ENCODE results near the gene ABI3BP.

The ABI3BP gene

GRCh38 chr3:100779480-100779879, 213.7 kb downstream of the ABI3BP start:
- TF ChIP-seq ZFX (IDR thresholded peaks at IDR 0.05) (no peak), CTCF (conservative IDR thresholded peaks at IDR 0.05) (no peak)
- H3K27ac ChIP-seq: no peak overlapping the region

- no peak overlapping the region for H3K27ac ChIP-seq
- TF ChIP-seq CTCF (conservative IDR thresholded peaks at IDR 0.05): no peak
- no peak for TF ChIP-seq ZFX (IDR thresholded peaks at IDR 0.05)
These were observed 215.9 kb downstream of the ABI3BP start for GRCh38 chr3:100777271-100777670.

GRCh38 chr3:100776746-100777145, 216.5 kb downstream of the ABI3BP start:
- H3K27ac ChIP-seq: no peak overlapping the region
- TF ChIP-seq CTCF (conservative IDR thresholded peaks at IDR 0.05) (no peak; the same call in 1 of the 2 replicates), ZFX (IDR thresholded peaks at IDR 0.05) (no peak)

GRCh38 chr3:100776097-100776729, 217.0 kb downstream of the ABI3BP start:
- H3K27ac ChIP-seq: no peak overlapping the region

GRCh38 chr3:100775669-100776068, 217.6 kb downstream of the ABI3BP start:
- H3K27ac ChIP-seq: no peak overlapping the region
- TF ChIP-seq CTCF (conservative IDR thresholded peaks at IDR 0.05) (no peak), ZFX (IDR thresholded peaks at IDR 0.05) (no peak)

More at GRCh38 chr3:100776097-100776729, 217.0 kb downstream of the ABI3BP start:
- TF ChIP-seq CTCF (conservative IDR thresholded peaks at IDR 0.05): no peak
- no peak for TF ChIP-seq ZFX (IDR thresholded peaks at IDR 0.05)

- TF ChIP-seq ZFX (IDR thresholded peaks at IDR 0.05): no peak
- no peak for TF ChIP-seq CTCF (conservative IDR thresholded peaks at IDR 0.05)
- no peak overlapping the region for H3K27ac ChIP-seq
These were observed 218.0 kb downstream of the ABI3BP start for GRCh38 chr3:100775226-100775625.

GRCh38 chr3:100769693-100770092, 223.5 kb downstream of the ABI3BP start:
- no peak overlapping the region for H3K27ac ChIP-seq
- TF ChIP-seq ZFX (IDR thresholded peaks at IDR 0.05) (no peak), CTCF (conservative IDR thresholded peaks at IDR 0.05) (no peak)
